CD14-positive monocyte (primary cell): Measurements from ENCODE around the gene APMAP. TPM values are rescaled to one million over a fixed set of nuclear protein-coding genes. Genes with fewer than 3 reads are reported as not detected.

ENCODE experiments used
- DNase-seq, 3 donors: peaks; one replicate each; pipeline ENCODE4 v3.0.0-alpha.2; 2011 to 2022
- H2AFZ ChIP-seq: 2 replicates; pipeline ENCODE4 v1.6.0; 2012; ENCODE audit warnings: mild to moderate bottlenecking, low read depth, low read length, inconsistent platforms; ENCODE audit not compliant: insufficient read depth, poor library complexity, severe bottlenecking
- H3K27ac ChIP-seq, 2 donors: 1 replicate in 1 of 2; 2 replicates in 1 of 2; pipeline ENCODE4 v1.5.1; 2012 to 2013; ENCODE audit warnings: low read length in 2 of 2, control low read depth in 1 of 2, inconsistent platforms in 1 of 2, low read depth in 1 of 2, mild to moderate bottlenecking in 1 of 2
- H3K27me3 ChIP-seq, 2 donors: one replicate each; pipeline versions ENCODE4 v1.6.0 to v1.6.1; 2011 to 2013; ENCODE audit warnings: low read length in 2 of 2; ENCODE audit not compliant: control insufficient read depth in 2 of 2, insufficient read depth in 2 of 2
- H3K36me3 ChIP-seq, 2 donors: replicated peaks in 1 of 2; 1 replicate in 1 of 2; 2 replicates in 1 of 2; pipeline versions ENCODE4 v1.5.1 to v1.6.1; 2012 to 2013; ENCODE audit warnings: low read length in 2 of 2, control low read depth in 1 of 2, inconsistent platforms in 1 of 2, mild to moderate bottlenecking in 1 of 2; ENCODE audit not compliant: insufficient read depth in 2 of 2, control insufficient read depth in 1 of 2
- H3K4me1 ChIP-seq, 2 donors: 1 replicate in 1 of 2; 2 replicates in 1 of 2; pipeline versions ENCODE4 v1.5.1 to v1.6.1; 2012 to 2013; ENCODE audit warnings: low read length in 2 of 2, control low read depth in 1 of 2, inconsistent platforms in 1 of 2, mild to moderate bottlenecking in 1 of 2, moderate library complexity in 1 of 2; ENCODE audit not compliant: insufficient read depth in 2 of 2, control insufficient read depth in 1 of 2
- H3K4me2 ChIP-seq: replicated peaks from 2 replicates; pipeline ENCODE3; 2012; ENCODE audit warnings: low read length, moderate library complexity, mild to moderate bottlenecking; ENCODE audit not compliant: poor library complexity, severe bottlenecking; ENCODE audit errors: extremely low read depth
- H3K4me3 ChIP-seq, 3 experiments: fragments of 200-600 bp in 1 of 3; sonication (generic) in 1 of 3; replicated peaks in 1 of 3; 1 replicate in 2 of 3; 2 replicates in 1 of 3; pipeline ENCODE4 v1.5.1; 2011 to 2013; ENCODE audit warnings: low read length in 3 of 3, mild to moderate bottlenecking in 3 of 3, control low read depth in 2 of 3, low read depth in 2 of 3, inconsistent platforms in 1 of 3, moderate library complexity in 1 of 3
- H3K79me2 ChIP-seq: 2 replicates; pipeline ENCODE4 v1.6.0; 2012; ENCODE audit warnings: mild to moderate bottlenecking, control low read depth, inconsistent platforms, low read length, moderate library complexity; ENCODE audit not compliant: insufficient read depth
- H3K9ac ChIP-seq: 2 replicates; pipeline ENCODE4 v1.6.0; 2017; ENCODE audit warnings: low read length, mild to moderate bottlenecking; ENCODE audit not compliant: insufficient read depth, poor library complexity, severe bottlenecking
- H3K9me3 ChIP-seq, 2 donors: replicated peaks in 1 of 2; 1 replicate in 1 of 2; 2 replicates in 1 of 2; pipeline versions ENCODE4 v1.5.1 to v1.6.1; 2012 to 2013; ENCODE audit warnings: low read length in 2 of 2, control low read depth in 1 of 2; ENCODE audit not compliant: control insufficient read depth in 1 of 2, insufficient read depth in 1 of 2
- H4K20me1 ChIP-seq: 2 replicates; pipeline ENCODE4 v1.6.0; 2012; ENCODE audit warnings: mild to moderate bottlenecking, low read length, control low read depth, moderate library complexity; ENCODE audit not compliant: insufficient read depth
- H3K27ac Mint-ChIP-seq, 7 donors: one replicate each; pipeline ENCODE4 v1.8.0; 2020; ENCODE audit warnings: mild to moderate bottlenecking in 7 of 7, mixed read lengths in 7 of 7, moderate library complexity in 6 of 7, inconsistent platforms in 2 of 7
- H3K27me3 Mint-ChIP-seq, 3 donors: one replicate each; pipeline ENCODE4 v1.8.0; 2021 to 2022; ENCODE audit warnings: low read depth in 3 of 3, mild to moderate bottlenecking in 3 of 3, mixed read lengths in 3 of 3, moderate library complexity in 3 of 3, inconsistent platforms in 1 of 3
- H3K36me3 Mint-ChIP-seq, 2 donors: one replicate each; pipeline ENCODE4 v1.8.0; 2020; ENCODE audit warnings: mixed read lengths in 2 of 2, inconsistent platforms in 1 of 2, mild to moderate bottlenecking in 1 of 2
- H3K4me1 Mint-ChIP-seq: one replicate; pipeline ENCODE4 v1.8.0; 2020; ENCODE audit warnings: mild to moderate bottlenecking, mixed read lengths
- H3K4me3 Mint-ChIP-seq, 2 donors: one replicate each; pipeline ENCODE4 v1.8.0; 2020; ENCODE audit warnings: mild to moderate bottlenecking in 2 of 2, mixed read lengths in 2 of 2, moderate library complexity in 1 of 2
- H3K9me3 Mint-ChIP-seq, 7 donors: one replicate each; pipeline ENCODE4 v1.8.0; 2020 to 2022; ENCODE audit warnings: mixed read lengths in 7 of 7, mild to moderate bottlenecking in 6 of 7, moderate library complexity in 6 of 7, inconsistent platforms in 2 of 7
- WGBS: methylation state at CpG from one replicate; pipeline ENCODE4 v1.1.5; 2013; ENCODE audit warnings: missing lambda C conversion rate; ENCODE audit not compliant: insufficient coverage; 5-methylcytosine and 5-hydroxymethylcytosine counted together
- intact Hi-C, 2 donors: fragments of 100-400 bp; cut with micrococcal nuclease; formaldehyde crosslinking; loops; one replicate each; pipeline versions ENCODE4 v1.15.0 to v1.15.1; 2023
- polyA plus RNA-seq, 3 donors: library from polyadenylated mRNA; depleted of rRNA in 1 of 3; unstranded in 2 of 3; stranded (reverse) in 1 of 3; fragments of 300-500 nt in 2 of 3; fragments of >200 nt in 1 of 3; fragmentation: Illumina TruSeq in 2 of 3; gene quantifications; 1 replicate in 2 of 3; 2 replicates in 1 of 3; pipeline ENCODE4 v1.2.3, GENCODE V29; 2012 to 2021
- TF ChIP-seq, protein P1 (sequence below): fragments of 200-600 bp; IDR thresholded peaks from one replicate; pipeline ENCODE4 v1.8.0; 2022; ENCODE audit warnings: antibody characterized with exemption, mild to moderate bottlenecking

Gene APMAP
- polyA plus RNA-seq, 3 donors, result 26.9 to 74.0 (median 73.2) TPM

DNA sequence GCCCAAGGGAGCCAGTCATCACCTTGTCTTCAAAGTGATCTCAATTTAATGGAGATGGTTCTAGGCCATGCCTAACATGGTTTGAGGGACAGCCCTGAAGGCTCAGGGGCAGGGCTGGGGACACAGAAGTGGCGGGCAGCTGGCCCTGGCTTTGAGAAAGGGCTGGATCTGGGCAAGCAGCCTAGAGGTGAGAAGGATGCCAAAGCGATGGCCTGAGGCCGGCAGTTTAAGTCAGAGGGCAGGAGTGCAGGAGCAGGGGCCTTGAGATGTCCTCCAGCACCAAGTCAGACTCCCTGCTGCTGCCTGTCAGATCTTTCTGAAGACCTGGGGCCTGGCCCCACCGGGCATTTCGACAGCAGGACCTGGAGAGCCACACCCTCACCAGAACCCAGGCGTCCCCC, 28.4 kb upstream of the APMAP start:
- Histone ChIP-seq H3K4me3 (no peak overlapping the region), H3K4me2 (no peak overlapping the region), H4K20me1 (peaks cover 17% of the 10 kb centered on the region), H3K9ac (no peak overlapping the region), H3K27me3 (no peaks in the 10 kb centered on the region), H3K36me3 (peaks cover 33 to 71% of the 10 kb centered on the region in 2 donors), H3K9me3 (no peaks in the 10 kb centered on the region), H2AFZ (no peak overlapping the region), H3K79me2 (no peaks in the 10 kb centered on the region), H3K27ac (no peak overlapping the region), H3K4me1 (no peaks in the 10 kb centered on the region)
- peak overlapping the region in 3 of 7 donors; percentile 17 to 73 (median 32) for H3K27ac Mint-ChIP-seq
- H3K9me3 Mint-ChIP-seq, result no peaks in the 10 kb centered on the region
- H3K4me1 Mint-ChIP-seq, result peaks cover 4% of the 10 kb centered on the region
- TF ChIP-seq, protein P1, sequence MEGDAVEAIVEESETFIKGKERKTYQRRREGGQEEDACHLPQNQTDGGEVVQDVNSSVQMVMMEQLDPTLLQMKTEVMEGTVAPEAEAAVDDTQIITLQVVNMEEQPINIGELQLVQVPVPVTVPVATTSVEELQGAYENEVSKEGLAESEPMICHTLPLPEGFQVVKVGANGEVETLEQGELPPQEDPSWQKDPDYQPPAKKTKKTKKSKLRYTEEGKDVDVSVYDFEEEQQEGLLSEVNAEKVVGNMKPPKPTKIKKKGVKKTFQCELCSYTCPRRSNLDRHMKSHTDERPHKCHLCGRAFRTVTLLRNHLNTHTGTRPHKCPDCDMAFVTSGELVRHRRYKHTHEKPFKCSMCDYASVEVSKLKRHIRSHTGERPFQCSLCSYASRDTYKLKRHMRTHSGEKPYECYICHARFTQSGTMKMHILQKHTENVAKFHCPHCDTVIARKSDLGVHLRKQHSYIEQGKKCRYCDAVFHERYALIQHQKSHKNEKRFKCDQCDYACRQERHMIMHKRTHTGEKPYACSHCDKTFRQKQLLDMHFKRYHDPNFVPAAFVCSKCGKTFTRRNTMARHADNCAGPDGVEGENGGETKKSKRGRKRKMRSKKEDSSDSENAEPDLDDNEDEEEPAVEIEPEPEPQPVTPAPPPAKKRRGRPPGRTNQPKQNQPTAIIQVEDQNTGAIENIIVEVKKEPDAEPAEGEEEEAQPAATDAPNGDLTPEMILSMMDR, result no peak
- no peak overlapping the region for H3K4me3 Mint-ChIP-seq
- no peak for DNase-seq
- peaks cover 0 to 2% (median 0%) of the 10 kb centered on the region in 3 donors for H3K27me3 Mint-ChIP-seq
- intact Hi-C loops, result no loop called here
- H3K36me3 Mint-ChIP-seq, result peaks cover 50 to 56% of the 10 kb centered on the region in 2 donors
- 98% methylated on average over 6 of the region's 6 CpGs for whole genome bisulfite sequencing

DNA sequence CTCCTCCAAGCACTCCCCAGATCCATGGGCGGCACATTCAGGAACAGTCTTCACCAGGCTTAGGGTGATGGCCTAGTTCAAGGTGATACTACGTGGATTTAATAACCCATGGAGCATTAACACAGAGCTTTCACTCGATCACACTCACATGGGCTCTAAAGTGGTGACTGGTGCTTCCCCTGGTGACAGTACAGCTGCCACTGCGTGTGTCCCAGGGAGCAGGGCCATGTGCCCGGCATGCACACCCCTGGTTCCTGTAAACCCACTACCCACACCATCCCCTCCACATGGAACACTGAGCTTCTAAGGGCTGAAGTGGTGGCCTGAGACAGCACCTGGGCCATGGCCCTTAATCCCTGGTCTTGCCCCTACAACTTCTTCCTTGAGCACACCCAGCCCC, 27.8 kb upstream of the APMAP start:
- DNase-seq, result no peak
- Histone ChIP-seq H3K79me2 (no peaks in the 10 kb centered on the region), H3K4me2 (no peak overlapping the region), H3K36me3 (peaks cover 33 to 75% of the 10 kb centered on the region in 2 donors), H3K27me3 (no peaks in the 10 kb centered on the region), H4K20me1 (peaks cover 12% of the 10 kb centered on the region), H2AFZ (no peak overlapping the region), H3K4me1 (no peaks in the 10 kb centered on the region), H3K27ac (no peak overlapping the region), H3K9me3 (no peaks in the 10 kb centered on the region), H3K4me3 (no peak overlapping the region), H3K9ac (no peak overlapping the region)
- H3K4me3 Mint-ChIP-seq, result no peak overlapping the region
- WGBS, result 98% methylated on average over 4 of the region's 5 CpGs
- peaks cover 50 to 56% of the 10 kb centered on the region in 2 donors for H3K36me3 Mint-ChIP-seq
- H3K4me1 Mint-ChIP-seq, result peaks cover 4% of the 10 kb centered on the region
- peak overlapping the region in 2 of 7 donors; percentile 15 to 37 for H3K27ac Mint-ChIP-seq
- H3K9me3 Mint-ChIP-seq, result no peaks in the 10 kb centered on the region
- intact Hi-C loops, result no loop called here
- H3K27me3 Mint-ChIP-seq, result peaks cover 0 to 2% (median 0%) of the 10 kb centered on the region in 3 donors
- TF ChIP-seq, protein P1, result no peak
